ENCODE measurements around the gene PADI3. TPM values are rescaled to one million over a fixed set of nuclear protein-coding genes. Genes with fewer than 3 reads are reported as not detected.

Gene PADI3
- total RNA-seq, 4 donors from 2014 or later: not detected

- no peak for DNase-seq (ENCODE audit: low spot score)
- no peak for TF ChIP-seq CTCF (IDR thresholded peaks at IDR 0.05)
- ATAC-seq (ENCODE audit: low FRiP score): no peak
Measured at GRCh38 chr1:17250601-17251000, 1.7 kb downstream of the PADI3 start.

GRCh38 chr1:17251246-17251645 lies 2.3 kb downstream of the PADI3 start:
- DNase-seq (ENCODE audit: low spot score) (no peak), ATAC-seq (ENCODE audit: low FRiP score) (no peak)
- TF ChIP-seq CTCF (IDR thresholded peaks at IDR 0.05): no peak

GRCh38 chr1:17251701-17252376 lies 2.9 kb downstream of the PADI3 start:
- TF ChIP-seq CTCF (IDR thresholded peaks at IDR 0.05): no peak
- DNase-seq (ENCODE audit: low spot score) (no peak), ATAC-seq (ENCODE audit: low FRiP score) (no peak)

GRCh38 chr1:17255336-17255735 lies 6.4 kb downstream of the PADI3 start:
- DNase-seq (ENCODE audit: low spot score) (no peak), ATAC-seq (ENCODE audit: low FRiP score) (no peak)
- no peak for TF ChIP-seq CTCF (IDR thresholded peaks at IDR 0.05)

GRCh38 chr1:17258116-17258757 lies 9.3 kb downstream of the PADI3 start:
- ATAC-seq (ENCODE audit: low FRiP score): no peak
- no peak for TF ChIP-seq CTCF (IDR thresholded peaks at IDR 0.05)

GRCh38 chr1:17258758-17259130 lies 9.8 kb downstream of the PADI3 start:
- TF ChIP-seq CTCF (IDR thresholded peaks at IDR 0.05): no peak
- ATAC-seq (ENCODE audit: low FRiP score): no peak
- DNase-seq (ENCODE audit: low spot score): no peak

More at GRCh38 chr1:17258116-17258757, 9.3 kb downstream of the PADI3 start:
- DNase-seq (ENCODE audit: low spot score): no peak
